Measurements from ENCODE around the gene PPP2R5C.
"Not testable (repeated sequence)": the region's sequence is repeated elsewhere in the genome, so short reads cannot be mapped to it uniquely, and the experiment has no call there.

The PPP2R5C gene

GRCh38 chr14:101761032-101761880 lies at the start of gene PPP2R5C:
PPP2R5C (plus strand) TSS chr14:101761709; CDS start chr14:101761894, 185 bp downstream.
- DNase-seq = peak; percentile 23

- DNase-seq = not testable (repeated sequence)
Observed at GRCh38 chr14:101711857-101712233, 49.7 kb upstream of the PPP2R5C start.

GRCh38 chr14:101712341-101712740 lies 49.2 kb upstream of the PPP2R5C start:
- DNase-seq = not testable (repeated sequence)

GRCh38 chr14:101713091-101713490 lies 48.4 kb upstream of the PPP2R5C start:
- DNase-seq = not testable (repeated sequence)

- DNase-seq = no peak
Observed at GRCh38 chr14:101713621-101714349, 47.7 kb upstream of the PPP2R5C start.

- no peak for DNase-seq
Observed at GRCh38 chr14:101714394-101714793, 47.1 kb upstream of the PPP2R5C start.

- no peak for DNase-seq
Observed at GRCh38 chr14:101715210-101716076, 46.1 kb upstream of the PPP2R5C start.

GRCh38 chr14:101716077-101716950 lies 45.2 kb upstream of the PPP2R5C start:
- no peak for DNase-seq

- no peak for DNase-seq
Observed at GRCh38 chr14:101716956-101717662, 44.4 kb upstream of the PPP2R5C start.

GRCh38 chr14:101717663-101718490 lies 43.6 kb upstream of the PPP2R5C start:
- DNase-seq = no peak

GRCh38 chr14:101719045-101719645 lies 42.4 kb upstream of the PPP2R5C start:
- no peak for DNase-seq

- DNase-seq = no peak
Observed at GRCh38 chr14:101719708-101720107, 41.8 kb upstream of the PPP2R5C start.

GRCh38 chr14:101721111-101721510 lies 40.4 kb upstream of the PPP2R5C start:
- DNase-seq = no peak

GRCh38 chr14:101721951-101722661 lies 39.4 kb upstream of the PPP2R5C start:
- peak; percentile 53 for DNase-seq

GRCh38 chr14:101723061-101723595 lies 38.4 kb upstream of the PPP2R5C start:
- DNase-seq = no peak

GRCh38 chr14:101725652-101726051 lies 35.9 kb upstream of the PPP2R5C start:
- DNase-seq = not testable (repeated sequence)

GRCh38 chr14:101726295-101726953 lies 35.1 kb upstream of the PPP2R5C start:
- DNase-seq = no peak

- no peak for DNase-seq
Observed at GRCh38 chr14:101726954-101727302, 34.6 kb upstream of the PPP2R5C start.
